ENCODE measurements around the gene HBS1L.

DNA sequence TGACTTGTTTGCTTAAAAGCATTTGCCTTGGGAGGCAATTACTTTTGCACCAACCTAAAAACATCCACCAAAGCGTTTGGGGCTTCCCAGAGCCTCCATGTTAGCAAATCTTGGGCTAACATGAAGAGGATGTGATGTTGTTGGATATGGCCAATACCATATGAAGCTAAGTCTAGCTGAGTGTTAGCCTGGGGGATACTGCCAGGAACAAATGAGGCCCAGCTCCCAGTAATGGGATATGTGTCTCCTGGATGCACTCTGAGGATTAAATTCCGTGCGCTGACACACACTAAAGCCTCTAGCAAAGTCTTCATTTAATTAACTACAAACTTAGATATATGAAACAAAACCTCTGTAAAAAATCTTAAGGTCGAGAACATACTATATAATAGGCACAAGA, 35.3 kb upstream of the HBS1L start:
- TF ChIP-seq, protein P1, sequence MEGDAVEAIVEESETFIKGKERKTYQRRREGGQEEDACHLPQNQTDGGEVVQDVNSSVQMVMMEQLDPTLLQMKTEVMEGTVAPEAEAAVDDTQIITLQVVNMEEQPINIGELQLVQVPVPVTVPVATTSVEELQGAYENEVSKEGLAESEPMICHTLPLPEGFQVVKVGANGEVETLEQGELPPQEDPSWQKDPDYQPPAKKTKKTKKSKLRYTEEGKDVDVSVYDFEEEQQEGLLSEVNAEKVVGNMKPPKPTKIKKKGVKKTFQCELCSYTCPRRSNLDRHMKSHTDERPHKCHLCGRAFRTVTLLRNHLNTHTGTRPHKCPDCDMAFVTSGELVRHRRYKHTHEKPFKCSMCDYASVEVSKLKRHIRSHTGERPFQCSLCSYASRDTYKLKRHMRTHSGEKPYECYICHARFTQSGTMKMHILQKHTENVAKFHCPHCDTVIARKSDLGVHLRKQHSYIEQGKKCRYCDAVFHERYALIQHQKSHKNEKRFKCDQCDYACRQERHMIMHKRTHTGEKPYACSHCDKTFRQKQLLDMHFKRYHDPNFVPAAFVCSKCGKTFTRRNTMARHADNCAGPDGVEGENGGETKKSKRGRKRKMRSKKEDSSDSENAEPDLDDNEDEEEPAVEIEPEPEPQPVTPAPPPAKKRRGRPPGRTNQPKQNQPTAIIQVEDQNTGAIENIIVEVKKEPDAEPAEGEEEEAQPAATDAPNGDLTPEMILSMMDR (IDR thresholded peaks at IDR 0.05), result no peak
- TF ChIP-seq POLR2A (IDR thresholded peaks at IDR 0.05), result no peak
